ENCODE results near the gene DYRK4.
A peak's percentile ranks its signal among the peaks of the same experiment; 100 is the strongest.

The DYRK4 gene

GRCh38 chr12:4563336-4563735 is 1.3 kb downstream of the DYRK4 start:
- no peak for DNase-seq (ENCODE audit: low spot score)

GRCh38 chr12:4564818-4565217 is 2.8 kb downstream of the DYRK4 start:
- no peak for DNase-seq (ENCODE audit: low spot score)

- no peak for DNase-seq (ENCODE audit: low spot score)
These were observed 4.5 kb downstream of the DYRK4 start for GRCh38 chr12:4566474-4566873.

GRCh38 chr12:4567073-4567881 is 5.3 kb downstream of the DYRK4 start:
- no peak for DNase-seq (ENCODE audit: low spot score)

- DNase-seq (ENCODE audit: low spot score), result no peak
These were observed 7.3 kb downstream of the DYRK4 start for GRCh38 chr12:4569261-4569660.

- no peak for DNase-seq (ENCODE audit: low spot score)
These were observed 10.7 kb downstream of the DYRK4 start for GRCh38 chr12:4572680-4573079.

GRCh38 chr12:4579305-4580102 is 17.5 kb downstream of the DYRK4 start:
- DNase-seq (ENCODE audit: low spot score), result no peak

- no peak for DNase-seq (ENCODE audit: low spot score)
These were observed 18.3 kb downstream of the DYRK4 start for GRCh38 chr12:4580281-4580688.

GRCh38 chr12:4584281-4584680 is 22.3 kb downstream of the DYRK4 start:
- no peak for DNase-seq (ENCODE audit: low spot score)

- no peak for DNase-seq (ENCODE audit: low spot score)
These were observed 22.9 kb downstream of the DYRK4 start for GRCh38 chr12:4584896-4585295.

- no peak for DNase-seq (ENCODE audit: low spot score)
These were observed 24.5 kb downstream of the DYRK4 start for GRCh38 chr12:4586500-4586899.

GRCh38 chr12:4587108-4587507 is 25.1 kb downstream of the DYRK4 start:
- no peak for DNase-seq (ENCODE audit: low spot score)

- DNase-seq (ENCODE audit: low spot score), result no peak
These were observed 26.9 kb downstream of the DYRK4 start for GRCh38 chr12:4588916-4589315.

- DNase-seq (ENCODE audit: low spot score), result no peak
These were observed 27.9 kb downstream of the DYRK4 start for GRCh38 chr12:4589941-4590340.

- no peak for DNase-seq (ENCODE audit: low spot score)
These were observed 29.2 kb downstream of the DYRK4 start for GRCh38 chr12:4591180-4591687.

GRCh38 chr12:4595881-4596280 is 33.9 kb downstream of the DYRK4 start:
- no peak for DNase-seq (ENCODE audit: low spot score)

- no peak for DNase-seq (ENCODE audit: low spot score)
These were observed 41.4 kb downstream of the DYRK4 start for GRCh38 chr12:4603421-4603820.

GRCh38 chr12:4603946-4604345 is 41.9 kb downstream of the DYRK4 start:
- no peak for DNase-seq (ENCODE audit: low spot score)

GRCh38 chr12:4604684-4605193 is 42.7 kb downstream of the DYRK4 start:
- DNase-seq (ENCODE audit: low spot score), result peak; percentile 86

GRCh38 chr12:4607056-4607455 is 45.0 kb downstream of the DYRK4 start:
- no peak for DNase-seq (ENCODE audit: low spot score)

GRCh38 chr12:4609071-4609470 is 47.1 kb downstream of the DYRK4 start:
- DNase-seq (ENCODE audit: low spot score), result no peak

- DNase-seq (ENCODE audit: low spot score), result no peak
These were observed 48.5 kb downstream of the DYRK4 start for GRCh38 chr12:4610481-4610880.

- DNase-seq (ENCODE audit: low spot score), result no peak
These were observed 53.7 kb downstream of the DYRK4 start for GRCh38 chr12:4615667-4616066.
